HG02588 (cell line): ENCODE results near the gene PRPF40A.

Experiments
- ATAC-seq: cut with Tn5 transposase; IDR thresholded peaks from one replicate; pipeline ENCODE4 v1.9.1; 2021; ENCODE audit warnings: mild to moderate bottlenecking, moderate library complexity; ENCODE audit not compliant: unreplicated experiment

The PRPF40A gene

GRCh38 chr2:152655880-152656279, 61.4 kb downstream of the PRPF40A start:
- no peak for ATAC-seq

GRCh38 chr2:152651834-152652233, 65.4 kb downstream of the PRPF40A start:
- ATAC-seq: no peak

GRCh38 chr2:152650768-152651371, 66.4 kb downstream of the PRPF40A start:
- no peak for ATAC-seq

GRCh38 chr2:152649997-152650396, 67.3 kb downstream of the PRPF40A start:
- no peak for ATAC-seq

GRCh38 chr2:152648336-152648735, 68.9 kb downstream of the PRPF40A start:
- no peak for ATAC-seq

GRCh38 chr2:152647552-152647951, 69.7 kb downstream of the PRPF40A start:
- ATAC-seq: no peak

GRCh38 chr2:152646775-152647174, 70.5 kb downstream of the PRPF40A start:
- ATAC-seq: no peak

GRCh38 chr2:152646264-152646663, 71.0 kb downstream of the PRPF40A start:
- no peak for ATAC-seq

- no peak for ATAC-seq
These were observed 72.9 kb downstream of the PRPF40A start for GRCh38 chr2:152644189-152644873.

- ATAC-seq: no peak
These were observed 78.7 kb downstream of the PRPF40A start for GRCh38 chr2:152638590-152638989.

- ATAC-seq: no peak
These were observed 79.2 kb downstream of the PRPF40A start for GRCh38 chr2:152638056-152638455.

GRCh38 chr2:152637251-152637650, 80.0 kb downstream of the PRPF40A start:
- no peak for ATAC-seq

- ATAC-seq: no peak
These were observed 81.5 kb downstream of the PRPF40A start for GRCh38 chr2:152635635-152636298.

GRCh38 chr2:152632736-152633135, 84.5 kb downstream of the PRPF40A start:
- ATAC-seq: no peak

- no peak for ATAC-seq
These were observed 86.8 kb downstream of the PRPF40A start for GRCh38 chr2:152630466-152630865.

- no peak for ATAC-seq
These were observed 88.1 kb downstream of the PRPF40A start for GRCh38 chr2:152629202-152629601.

- ATAC-seq: no peak
These were observed 89.8 kb downstream of the PRPF40A start for GRCh38 chr2:152627351-152627957.

- no peak for ATAC-seq
These were observed 90.3 kb downstream of the PRPF40A start for GRCh38 chr2:152626911-152627339.

GRCh38 chr2:152624805-152625204, 92.5 kb downstream of the PRPF40A start:
- no peak for ATAC-seq

- ATAC-seq: no peak
These were observed 93.5 kb downstream of the PRPF40A start for GRCh38 chr2:152623775-152624174.

GRCh38 chr2:152623076-152623740, 94.1 kb downstream of the PRPF40A start:
- no peak for ATAC-seq
